Measurements from ENCODE around the gene EIF4G3.

EIF4G3 gene

DNA sequence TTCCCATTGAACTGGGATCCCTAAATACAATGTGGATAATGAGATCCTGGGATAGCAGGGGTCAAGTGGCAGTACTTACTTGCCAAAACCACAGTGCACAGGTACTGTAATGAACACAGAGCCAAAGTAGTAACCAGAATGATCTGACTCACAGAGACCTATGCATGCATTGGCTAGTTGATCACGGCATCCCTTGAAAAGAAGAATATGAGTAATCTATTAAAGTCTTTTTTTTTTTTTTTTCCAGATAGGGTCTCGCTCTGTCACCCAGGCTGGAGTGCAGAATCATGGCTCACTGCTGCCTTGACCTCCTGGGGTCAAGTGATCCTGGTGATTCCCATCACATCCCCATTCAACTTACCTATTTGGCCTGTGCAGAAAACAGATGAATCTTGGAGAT, 29.4 kb upstream of the EIF4G3 start:
- TF ChIP-seq, protein P1, sequence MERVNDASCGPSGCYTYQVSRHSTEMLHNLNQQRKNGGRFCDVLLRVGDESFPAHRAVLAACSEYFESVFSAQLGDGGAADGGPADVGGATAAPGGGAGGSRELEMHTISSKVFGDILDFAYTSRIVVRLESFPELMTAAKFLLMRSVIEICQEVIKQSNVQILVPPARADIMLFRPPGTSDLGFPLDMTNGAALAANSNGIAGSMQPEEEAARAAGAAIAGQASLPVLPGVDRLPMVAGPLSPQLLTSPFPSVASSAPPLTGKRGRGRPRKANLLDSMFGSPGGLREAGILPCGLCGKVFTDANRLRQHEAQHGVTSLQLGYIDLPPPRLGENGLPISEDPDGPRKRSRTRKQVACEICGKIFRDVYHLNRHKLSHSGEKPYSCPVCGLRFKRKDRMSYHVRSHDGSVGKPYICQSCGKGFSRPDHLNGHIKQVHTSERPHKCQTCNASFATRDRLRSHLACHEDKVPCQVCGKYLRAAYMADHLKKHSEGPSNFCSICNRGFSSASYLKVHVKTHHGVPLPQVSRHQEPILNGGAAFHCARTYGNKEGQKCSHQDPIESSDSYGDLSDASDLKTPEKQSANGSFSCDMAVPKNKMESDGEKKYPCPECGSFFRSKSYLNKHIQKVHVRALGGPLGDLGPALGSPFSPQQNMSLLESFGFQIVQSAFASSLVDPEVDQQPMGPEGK (CRISPR knock-in tag; IDR thresholded peaks at IDR 0.05; ENCODE audit: borderline replicate concordance) = no peak
- TF ChIP-seq, protein P2, sequence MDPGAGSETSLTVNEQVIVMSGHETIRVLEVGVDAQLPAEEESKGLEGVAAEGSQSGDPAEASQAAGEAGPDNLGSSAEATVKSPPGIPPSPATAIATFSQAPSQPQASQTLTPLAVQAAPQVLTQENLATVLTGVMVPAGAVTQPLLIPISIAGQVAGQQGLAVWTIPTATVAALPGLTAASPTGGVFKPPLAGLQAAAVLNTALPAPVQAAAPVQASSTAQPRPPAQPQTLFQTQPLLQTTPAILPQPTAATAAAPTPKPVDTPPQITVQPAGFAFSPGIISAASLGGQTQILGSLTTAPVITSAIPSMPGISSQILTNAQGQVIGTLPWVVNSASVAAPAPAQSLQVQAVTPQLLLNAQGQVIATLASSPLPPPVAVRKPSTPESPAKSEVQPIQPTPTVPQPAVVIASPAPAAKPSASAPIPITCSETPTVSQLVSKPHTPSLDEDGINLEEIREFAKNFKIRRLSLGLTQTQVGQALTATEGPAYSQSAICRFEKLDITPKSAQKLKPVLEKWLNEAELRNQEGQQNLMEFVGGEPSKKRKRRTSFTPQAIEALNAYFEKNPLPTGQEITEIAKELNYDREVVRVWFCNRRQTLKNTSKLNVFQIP (CRISPR knock-in tag; IDR thresholded peaks at IDR 0.05; ENCODE audit: borderline replicate concordance, low read depth) = no peak
- TF ChIP-seq ZNF70 (CRISPR knock-in tag; IDR thresholded peaks at IDR 0.05) (no peak), TCF4 (CRISPR knock-in tag; IDR thresholded peaks at IDR 0.05; ENCODE audit: borderline replicate concordance) (no peak), GLIS3 (CRISPR knock-in tag; IDR thresholded peaks at IDR 0.05) (no peak), ZFP30 (CRISPR knock-in tag; IDR thresholded peaks at IDR 0.05) (no peak), OSR1 (CRISPR knock-in tag; IDR thresholded peaks at IDR 0.05) (no peak), TOX (CRISPR knock-in tag; IDR thresholded peaks at IDR 0.05; ENCODE audit: borderline replicate concordance) (no peak), BACH2 (CRISPR knock-in tag; IDR thresholded peaks at IDR 0.05; ENCODE audit: borderline replicate concordance) (no peak), PPARA (CRISPR knock-in tag; IDR thresholded peaks at IDR 0.05; ENCODE audit: borderline replicate concordance) (no peak), RARB (CRISPR knock-in tag; IDR thresholded peaks at IDR 0.05) (no peak), ARNTL (CRISPR knock-in tag; IDR thresholded peaks at IDR 0.05; ENCODE audit: borderline replicate concordance, low read depth) (no peak), ZNF8 (CRISPR knock-in tag; IDR thresholded peaks at IDR 0.05) (no peak)
- TF ChIP-seq, protein P3, sequence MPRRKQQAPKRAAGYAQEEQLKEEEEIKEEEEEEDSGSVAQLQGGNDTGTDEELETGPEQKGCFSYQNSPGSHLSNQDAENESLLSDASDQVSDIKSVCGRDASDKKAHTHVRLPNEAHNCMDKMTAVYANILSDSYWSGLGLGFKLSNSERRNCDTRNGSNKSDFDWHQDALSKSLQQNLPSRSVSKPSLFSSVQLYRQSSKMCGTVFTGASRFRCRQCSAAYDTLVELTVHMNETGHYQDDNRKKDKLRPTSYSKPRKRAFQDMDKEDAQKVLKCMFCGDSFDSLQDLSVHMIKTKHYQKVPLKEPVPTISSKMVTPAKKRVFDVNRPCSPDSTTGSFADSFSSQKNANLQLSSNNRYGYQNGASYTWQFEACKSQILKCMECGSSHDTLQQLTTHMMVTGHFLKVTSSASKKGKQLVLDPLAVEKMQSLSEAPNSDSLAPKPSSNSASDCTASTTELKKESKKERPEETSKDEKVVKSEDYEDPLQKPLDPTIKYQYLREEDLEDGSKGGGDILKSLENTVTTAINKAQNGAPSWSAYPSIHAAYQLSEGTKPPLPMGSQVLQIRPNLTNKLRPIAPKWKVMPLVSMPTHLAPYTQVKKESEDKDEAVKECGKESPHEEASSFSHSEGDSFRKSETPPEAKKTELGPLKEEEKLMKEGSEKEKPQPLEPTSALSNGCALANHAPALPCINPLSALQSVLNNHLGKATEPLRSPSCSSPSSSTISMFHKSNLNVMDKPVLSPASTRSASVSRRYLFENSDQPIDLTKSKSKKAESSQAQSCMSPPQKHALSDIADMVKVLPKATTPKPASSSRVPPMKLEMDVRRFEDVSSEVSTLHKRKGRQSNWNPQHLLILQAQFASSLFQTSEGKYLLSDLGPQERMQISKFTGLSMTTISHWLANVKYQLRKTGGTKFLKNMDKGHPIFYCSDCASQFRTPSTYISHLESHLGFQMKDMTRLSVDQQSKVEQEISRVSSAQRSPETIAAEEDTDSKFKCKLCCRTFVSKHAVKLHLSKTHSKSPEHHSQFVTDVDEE (CRISPR knock-in tag; IDR thresholded peaks at IDR 0.05) = no peak
- TF ChIP-seq, protein P4, sequence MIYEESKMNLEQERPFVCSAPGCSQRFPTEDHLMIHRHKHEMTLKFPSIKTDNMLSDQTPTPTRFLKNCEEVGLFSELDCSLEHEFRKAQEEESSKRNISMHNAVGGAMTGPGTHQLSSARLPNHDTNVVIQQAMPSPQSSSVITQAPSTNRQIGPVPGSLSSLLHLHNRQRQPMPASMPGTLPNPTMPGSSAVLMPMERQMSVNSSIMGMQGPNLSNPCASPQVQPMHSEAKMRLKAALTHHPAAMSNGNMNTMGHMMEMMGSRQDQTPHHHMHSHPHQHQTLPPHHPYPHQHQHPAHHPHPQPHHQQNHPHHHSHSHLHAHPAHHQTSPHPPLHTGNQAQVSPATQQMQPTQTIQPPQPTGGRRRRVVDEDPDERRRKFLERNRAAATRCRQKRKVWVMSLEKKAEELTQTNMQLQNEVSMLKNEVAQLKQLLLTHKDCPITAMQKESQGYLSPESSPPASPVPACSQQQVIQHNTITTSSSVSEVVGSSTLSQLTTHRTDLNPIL (CRISPR knock-in tag; IDR thresholded peaks at IDR 0.05; ENCODE audit: low read depth) = no peak
- ATAC-seq = peak; percentile 47; the same call in 2 of the 3 replicates

DNA sequence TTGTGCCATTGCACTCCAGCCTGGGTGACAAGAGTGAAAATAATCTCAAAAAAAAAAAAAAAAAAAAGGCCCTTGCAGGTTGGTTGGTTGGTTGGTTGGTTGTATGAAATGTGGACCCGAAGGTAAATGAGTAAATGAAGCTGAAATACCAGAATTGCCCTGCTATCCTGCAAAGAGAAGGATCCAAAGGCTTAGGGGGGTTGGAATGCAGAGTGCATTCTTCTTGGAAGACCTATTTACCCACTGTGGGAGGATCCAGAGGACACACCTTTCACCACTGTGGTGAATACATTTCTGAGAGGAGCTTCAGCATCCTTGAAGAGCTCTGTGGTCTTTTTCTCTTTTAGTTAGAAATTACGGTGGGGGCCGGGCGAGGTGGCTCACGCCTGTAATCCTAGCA, 28.7 kb upstream of the EIF4G3 start:
- ATAC-seq = no peak

More for the DNA sequence above, 28.7 kb upstream of the EIF4G3 start:
- no peak for TF ChIP-seq TOX (CRISPR knock-in tag; IDR thresholded peaks at IDR 0.05; ENCODE audit: borderline replicate concordance)
- TF ChIP-seq, protein P5, sequence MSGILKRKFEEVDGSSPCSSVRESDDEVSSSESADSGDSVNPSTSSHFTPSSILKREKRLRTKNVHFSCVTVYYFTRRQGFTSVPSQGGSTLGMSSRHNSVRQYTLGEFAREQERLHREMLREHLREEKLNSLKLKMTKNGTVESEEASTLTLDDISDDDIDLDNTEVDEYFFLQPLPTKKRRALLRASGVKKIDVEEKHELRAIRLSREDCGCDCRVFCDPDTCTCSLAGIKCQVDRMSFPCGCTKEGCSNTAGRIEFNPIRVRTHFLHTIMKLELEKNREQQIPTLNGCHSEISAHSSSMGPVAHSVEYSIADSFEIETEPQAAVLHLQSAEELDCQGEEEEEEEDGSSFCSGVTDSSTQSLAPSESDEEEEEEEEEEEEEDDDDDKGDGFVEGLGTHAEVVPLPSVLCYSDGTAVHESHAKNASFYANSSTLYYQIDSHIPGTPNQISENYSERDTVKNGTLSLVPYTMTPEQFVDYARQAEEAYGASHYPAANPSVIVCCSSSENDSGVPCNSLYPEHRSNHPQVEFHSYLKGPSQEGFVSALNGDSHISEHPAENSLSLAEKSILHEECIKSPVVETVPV (CRISPR knock-in tag; IDR thresholded peaks at IDR 0.05) = no peak
- no peak for TF ChIP-seq ZNF70 (CRISPR knock-in tag; IDR thresholded peaks at IDR 0.05)
- TF ChIP-seq, protein P3 (CRISPR knock-in tag; IDR thresholded peaks at IDR 0.05) = no peak
- TF ChIP-seq CSDC2 (CRISPR knock-in tag; IDR thresholded peaks at IDR 0.05) = no peak
- no peak for TF ChIP-seq PPARA (CRISPR knock-in tag; IDR thresholded peaks at IDR 0.05; ENCODE audit: borderline replicate concordance)
- TF ChIP-seq ISL1 (CRISPR knock-in tag; IDR thresholded peaks at IDR 0.05) = no peak
- TF ChIP-seq TCF4 (CRISPR knock-in tag; IDR thresholded peaks at IDR 0.05; ENCODE audit: borderline replicate concordance) = no peak
- TF ChIP-seq, protein P4 (CRISPR knock-in tag; IDR thresholded peaks at IDR 0.05; ENCODE audit: low read depth) = no peak
- TF ChIP-seq ZFP30 (CRISPR knock-in tag; IDR thresholded peaks at IDR 0.05) = no peak
- no peak for TF ChIP-seq GLIS3 (CRISPR knock-in tag; IDR thresholded peaks at IDR 0.05)
- TF ChIP-seq SNAI2 (CRISPR knock-in tag; IDR thresholded peaks at IDR 0.05) = no peak
- TF ChIP-seq, protein P2 (CRISPR knock-in tag; IDR thresholded peaks at IDR 0.05; ENCODE audit: borderline replicate concordance, low read depth) = no peak
